Thyroid gland (tissue), 4 donors: ENCODE results near the gene CRYBG2. TPM values are rescaled to one million over a fixed set of nuclear protein-coding genes. Genes with fewer than 3 reads are reported as not detected.

Experiments used
- DNase-seq, 2 donors: peaks; one replicate each; pipeline ENCODE4 v3.0.0-alpha.2; 2019
- H3K27ac ChIP-seq, 3 donors: fragments of 200-600 bp; sonication (generic); 1 replicate in 2 of 3; 2 replicates in 1 of 3; pipeline ENCODE4 v1.5.1; 2016 to 2019; ENCODE audit warnings: mild to moderate bottlenecking in 1 of 3, moderate library complexity in 1 of 3
- H3K27me3 ChIP-seq: fragments of 200-600 bp; sonication (generic); one replicate; pipeline ENCODE4 v1.5.1; 2019
- H3K36me3 ChIP-seq, 2 donors: fragments of 200-600 bp; sonication (generic); one replicate each; pipeline ENCODE4 v1.5.1; 2016 to 2019
- H3K4me1 ChIP-seq, 2 donors: fragments of 200-600 bp; sonication (generic); one replicate each; pipeline ENCODE4 v1.5.1; 2017 to 2019
- H3K4me3 ChIP-seq, 3 donors: fragments of 200-600 bp; sonication (generic); replicated peaks in 1 of 3; 1 replicate in 2 of 3; 2 replicates in 1 of 3; pipeline ENCODE4 v1.5.1; 2016; ENCODE audit warnings: mild to moderate bottlenecking in 1 of 3
- H3K9me3 ChIP-seq: fragments of 200-600 bp; sonication (generic); one replicate; pipeline ENCODE4 v1.5.1; 2017
- CTCF ChIP-seq, 6 experiments: fragments of 200-600 bp in 3 of 6; fragments of 450-650 bp in 3 of 6; sonication (generic) in 3 of 6; IDR thresholded peaks; one replicate each; pipeline ENCODE4 v1.5.1; 2016 to 2019; ENCODE audit warnings: antibody characterized with exemption in 6 of 6, mild to moderate bottlenecking in 2 of 6, inconsistent platforms in 1 of 6, moderate library complexity in 1 of 6
- POLR2A ChIP-seq, 2 donors: fragments of 450-650 bp; IDR thresholded peaks; one replicate each; pipeline ENCODE4 v1.6.1; 2017; ENCODE audit warnings: antibody characterized with exemption in 2 of 2, mild to moderate bottlenecking in 2 of 2, moderate library complexity in 1 of 2
- WGBS, 2 donors: methylation state at CpG; one replicate each; pipeline ENCODE4 v1.1.5; 2017; 5-methylcytosine and 5-hydroxymethylcytosine counted together
- intact Hi-C: fragments of 100-400 bp; cut with DNase I; formaldehyde crosslinking; loops from one replicate; pipeline ENCODE4 v1.15.1; 2023
- total RNA-seq, 4 donors: library from RNA; depleted of rRNA; stranded (reverse); fragments of >200 nt; gene quantifications; one replicate each; pipeline ENCODE4 v1.2.3, GENCODE V29; 2016

The CRYBG2 gene
- total RNA-seq, 4 donors from 2014 or later = not detected

GRCh38 chr1:26354972-26355371 lies 1.0 kb upstream of the CRYBG2 start:
- H3K9me3 ChIP-seq = no peaks in the 10 kb centered on the region
- H3K27me3 ChIP-seq = peaks cover 2% of the 10 kb centered on the region
- peaks cover 0 to 2% of the 10 kb centered on the region in 2 donors for H3K4me1 ChIP-seq
- intact Hi-C loops = no loop called here
- H3K4me3 ChIP-seq = no peak overlapping the region
- no peaks in the 10 kb centered on the region for H3K36me3 ChIP-seq
- no peak overlapping the region for H3K27ac ChIP-seq
- DNase-seq = no peak
- TF ChIP-seq CTCF (IDR thresholded peaks at IDR 0.05) (no peak), POLR2A (IDR thresholded peaks at IDR 0.05) (no peak)
- 89 to 91% methylated on average over 3 to 9 of the region's 9 CpGs for WGBS, 2 donors

- Histone ChIP-seq H3K9me3 (no peaks in the 10 kb centered on the region), H3K27ac (no peak overlapping the region), H3K36me3 (no peaks in the 10 kb centered on the region), H3K27me3 (no peaks in the 10 kb centered on the region), H3K4me1 (no peaks in the 10 kb centered on the region), H3K4me3 (no peak overlapping the region)
- intact Hi-C loops = no loop called here
- WGBS, 2 donors = 84 to 88% methylated on average over 4 of the region's 4 CpGs
- TF ChIP-seq POLR2A (IDR thresholded peaks at IDR 0.05) (no peak), CTCF (IDR thresholded peaks at IDR 0.05) (no peak)
- no peak for DNase-seq
Observed at GRCh38 chr1:26353210-26353859, 595 bp downstream of the CRYBG2 start.

- Histone ChIP-seq H3K27me3 (no peaks in the 10 kb centered on the region), H3K27ac (no peak overlapping the region), H3K36me3 (no peaks in the 10 kb centered on the region), H3K9me3 (no peaks in the 10 kb centered on the region), H3K4me1 (no peaks in the 10 kb centered on the region), H3K4me3 (no peak overlapping the region)
- intact Hi-C loops = no loop called here
- DNase-seq = no peak
- WGBS, 2 donors = 79 to 80% methylated on average over 5 of the region's 5 CpGs
- TF ChIP-seq POLR2A (IDR thresholded peaks at IDR 0.05) (no peak), CTCF (IDR thresholded peaks at IDR 0.05) (no peak)
Observed at GRCh38 chr1:26352338-26352679, 1.6 kb downstream of the CRYBG2 start.

- Histone ChIP-seq H3K4me1 (no peaks in the 10 kb centered on the region), H3K9me3 (no peaks in the 10 kb centered on the region), H3K27ac (no peak overlapping the region), H3K36me3 (no peaks in the 10 kb centered on the region), H3K27me3 (no peaks in the 10 kb centered on the region), H3K4me3 (no peak overlapping the region)
- intact Hi-C loops = no loop called here
- no peak for DNase-seq
- TF ChIP-seq POLR2A (IDR thresholded peaks at IDR 0.05) (no peak), CTCF (IDR thresholded peaks at IDR 0.05) (no peak)
- WGBS, 2 donors = 86 to 89% methylated on average over 11 to 12 of the region's 12 CpGs
Observed at GRCh38 chr1:26351590-26352337, 2.2 kb downstream of the CRYBG2 start.
